ENCODE results near the gene IGFBP4. TPM values are rescaled to one million over a fixed set of nuclear protein-coding genes. Genes with fewer than 3 reads are reported as not detected.
A peak's percentile ranks its signal among the peaks of the same experiment; 100 is the strongest.

IGFBP4 gene
- total and polyA plus RNA-seq, 2 of the 13 experiments (the other 11 are each of a cell fraction or from before 2014, with no cell fraction given), result 4.1 to 49.0 TPM

- H4K20me1 ChIP-seq (ENCODE audit: insufficient read depth, low read length), result no peaks in the 10 kb centered on the region
- FAIRE-seq, result peak; percentile 37
- intact Hi-C loops (cut with micrococcal nuclease; ENCODE audit: unreplicated experiment) (no loop called here), in situ Hi-C loops (cut with HindIII; ENCODE audit: extremely low pct_ligation_motif_present, low pct_unique_long_range_greater_than_20kb) (no loop called here)
- H3K9me3 ChIP-seq (ENCODE audit: low read length), result no peaks in the 10 kb centered on the region
- H3K4me2 ChIP-seq (ENCODE audit: low read depth, low read length), result peak overlapping the region; percentile 28
- BruUV-seq (replicated peaks), result no TSS peak
- peaks cover 54% of the 10 kb centered on the region for H3K4me1 ChIP-seq (ENCODE audit: insufficient read depth, low read length)
- no peak for ATAC-seq
- no peak for TF ChIP-seq ZNF841 (CRISPR knock-in tag; IDR thresholded peaks at IDR 0.05; ENCODE audit: borderline replicate concordance)
- 0 out of 2 replicates have a peak, but pooled peaks have one; percentile 38 for TF ChIP-seq ZBTB7A (CRISPR knock-in tag; IDR thresholded peaks at IDR 0.05)
- TF ChIP-seq PREB (CRISPR knock-in tag; IDR thresholded peaks at IDR 0.05), result no peak
- TF ChIP-seq CEBPB (IDR thresholded peaks at IDR 0.05; ENCODE audit: borderline replicate concordance, low read depth, low read length), result peak; percentile 66
- peak; percentile 66; the same call in 1 of the 2 replicates for TF ChIP-seq ZNF710 (CRISPR knock-in tag; IDR thresholded peaks at IDR 0.05; ENCODE audit: borderline replicate concordance)
- TF ChIP-seq HNF4A (CRISPR knock-in tag; IDR thresholded peaks at IDR 0.05), result peak; percentile 54
- no peak for TF ChIP-seq PCBP1 (IDR thresholded peaks at IDR 0.05; ENCODE audit: borderline replicate concordance, low read depth, low read length)
- H3K27ac ChIP-seq (ENCODE audit: extremely low read length, insufficient read depth, low read length), result no peak overlapping the region
- H3K27me3 ChIP-seq (ENCODE audit: control insufficient read depth in 1 of 2, insufficient read depth in 2 of 2, low read length in 2 of 2), result no peaks in the 10 kb centered on the region
- no peaks in the 10 kb centered on the region for H3K36me3 ChIP-seq (replicated peaks in 1 of 2; ENCODE audit: control insufficient read depth in 1 of 2, insufficient read depth in 2 of 2, low read length in 2 of 2)
- 62% methylated on average over 7 of the region's 7 CpGs for WGBS (ENCODE audit: low lambda C conversion rate)
- no peak overlapping the region for H3K4me3 ChIP-seq (replicated peaks in 1 of 3; ENCODE audit: insufficient read depth in 1 of 3, low read depth in 2 of 3, low read length in 3 of 3)
- H2AFZ ChIP-seq (ENCODE audit: low read length), result no peak overlapping the region
- no peak overlapping the region for H3K9ac ChIP-seq (ENCODE audit: insufficient read depth, low read depth, low read length)
- DNase-seq (ENCODE audit: low spot score), result no peak
- no peaks in the 10 kb centered on the region for H3K79me2 ChIP-seq (ENCODE audit: insufficient read depth, low read length)
- CTCF ChIA-PET (ENCODE audit: low intra/inter-chr PET ratio, low total read pairs), result no interaction called here
- POLR2A ChIA-PET, result no interaction called here
Measured at GRCh38 chr17:40481106-40481505, 37.9 kb downstream of the IGFBP4 start.

Data from HepG2 (cell line).